ENCODE data around the gene SPACA6. TPM values are rescaled to one million over a fixed set of nuclear protein-coding genes. Genes with fewer than 3 reads are reported as not detected.

Gene SPACA6
- total RNA-seq, 1 experiment from 2014 or later, result 18.9 TPM

GRCh38 chr19:51687791-51688670, 5.1 kb upstream of the SPACA6 start:
- H3K4ac ChIP-seq (ENCODE audit: low read depth, low read length), result no peak overlapping the region
- Mint-ChIP-seq H3K27me3 (ENCODE audit: low read depth) (0 out of 2 replicates have a peak, but pooled peaks cover 2% of the 10 kb centered on the region), H3K4me3 (peak overlapping the region; percentile 87 to 92), H3K27ac (peak overlapping the region in 2 of 3 experiments; percentile 71 to 89; a peak in 4 of 7 replicates), H3K9me3 (peaks cover 24 to 25% of the 10 kb centered on the region in 2 experiments), H3K4me1 (peaks cover 32% of the 10 kb centered on the region in 2 experiments), H3K36me3 (ENCODE audit: insufficient read depth in 1 of 3, low read depth in 3 of 3) (peaks cover 4 to 12% (median 5%) of the 10 kb centered on the region in 3 experiments; a peak in 5 of 7 replicates)
- H3K79me2 ChIP-seq (ENCODE audit: insufficient read depth, low read length), result no peaks in the 10 kb centered on the region; the same call in 1 of the 2 replicates
- peak; percentile 80 for DNase-seq
- no peak overlapping the region for H2AFZ ChIP-seq (ENCODE audit: low read length)
- H4K20me1 ChIP-seq (ENCODE audit: control insufficient read depth, insufficient read depth, insufficient read length), result no peaks in the 10 kb centered on the region
- H3K9me3 ChIP-seq (ENCODE audit: control insufficient read depth, low read depth, low read length), result peaks cover 13% of the 10 kb centered on the region
- no peak overlapping the region for H2BK5ac ChIP-seq (ENCODE audit: insufficient read length, low read length)
- H2AK5ac ChIP-seq (ENCODE audit: insufficient read length, low read length), result no peak overlapping the region
- no peaks in the 10 kb centered on the region for H3K4me1 ChIP-seq (ENCODE audit: insufficient read depth, low read length)
- H3K56ac ChIP-seq (ENCODE audit: insufficient read length, low read depth, low read length), result no peak overlapping the region
- no peak overlapping the region for H3T11ph ChIP-seq (ENCODE audit: low read length)
- H3K9ac ChIP-seq (ENCODE audit: extremely low read depth, insufficient read length, low read length), result no peak overlapping the region
- H3K18ac ChIP-seq (ENCODE audit: insufficient read length, low read depth, low read length), result no peak overlapping the region
- no peak overlapping the region for H2BK15ac ChIP-seq (ENCODE audit: low read depth, low read length)
- H3K79me1 ChIP-seq (ENCODE audit: insufficient read depth, low read depth, low read length, poor library complexity, severe bottlenecking), result no peaks in the 10 kb centered on the region
- H4K8ac ChIP-seq (replicated peaks; ENCODE audit: insufficient read length, low read depth, low read length), result no peak overlapping the region
- H3K23me2 ChIP-seq (ENCODE audit: insufficient read length, low read depth, low read length, poor library complexity, severe bottlenecking), result peaks cover 29% of the 10 kb centered on the region
- H3K4me2 ChIP-seq (ENCODE audit: insufficient read depth, insufficient read length, low read length), result peak overlapping the region; percentile 91
- no peak overlapping the region for H2BK20ac ChIP-seq (ENCODE audit: low read depth, low read length, poor library complexity, severe bottlenecking)
- no peak overlapping the region for H2BK12ac ChIP-seq (ENCODE audit: insufficient read length, low read depth, low read length)
- no peak overlapping the region for H3K14ac ChIP-seq (ENCODE audit: insufficient read depth, low read length)
- no peak overlapping the region for H4K91ac ChIP-seq (ENCODE audit: insufficient read length, low read depth, low read length)
- no peak overlapping the region for H3K23ac ChIP-seq (ENCODE audit: insufficient read length, low read depth, low read length)
- no peak overlapping the region for H3K27ac ChIP-seq (ENCODE audit: insufficient read length, low read depth, low read length)
- no peak for TF ChIP-seq CTCF (conservative IDR thresholded peaks at IDR 0.05)
- no peak overlapping the region for H4K5ac ChIP-seq (ENCODE audit: insufficient read length, low read depth, low read length)
- no peak overlapping the region for H2BK120ac ChIP-seq (ENCODE audit: low read depth, low read length, poor library complexity, severe bottlenecking)
- H3K27me3 ChIP-seq (ENCODE audit: insufficient read depth, low read length), result no peaks in the 10 kb centered on the region
- no CpG with 5 or more reads among the region's 22 CpGs for WGBS (ENCODE audit: extremely low coverage, insufficient read length, low lambda C conversion rate)
